ENCODE results near the gene SARDH. TPM values are rescaled to one million over a fixed set of nuclear protein-coding genes. Genes with fewer than 3 reads are reported as not detected.

The SARDH gene
- total and polyA plus RNA-seq, 2 of the 13 experiments (the other 11 are each of a cell fraction or from before 2014, with no cell fraction given) = 11.6 to 34.9 TPM

DNA sequence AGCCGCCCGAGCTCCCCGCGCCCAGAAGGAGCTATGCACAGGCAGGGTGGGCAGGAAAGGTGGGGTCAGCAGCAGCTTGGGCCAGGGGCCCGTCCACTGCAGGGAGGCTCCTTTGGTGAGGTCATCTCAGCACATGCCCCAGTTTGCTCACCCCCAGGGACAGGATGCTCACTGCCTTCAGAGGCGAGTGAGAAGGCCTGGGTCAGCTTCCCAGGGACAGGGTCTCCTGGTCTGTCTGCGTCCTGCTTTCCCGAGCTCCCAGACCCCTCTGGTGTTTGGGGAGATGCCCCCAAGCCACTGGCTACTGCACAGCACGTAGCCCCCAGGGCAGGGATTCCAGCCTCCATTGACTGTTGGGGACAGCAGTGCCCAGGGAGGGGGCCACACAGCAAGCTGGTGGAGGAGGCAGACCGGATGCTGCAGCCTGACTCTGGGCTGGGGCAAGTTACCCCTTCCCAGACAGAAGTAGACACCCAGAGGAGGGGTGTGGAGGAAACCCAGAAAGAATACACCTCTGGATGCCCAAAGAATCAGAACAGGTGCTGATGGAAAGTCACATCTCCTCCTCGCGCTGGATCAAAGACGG lies 581 bp upstream of the SARDH start (continued):
- TF ChIP-seq, protein P1, sequence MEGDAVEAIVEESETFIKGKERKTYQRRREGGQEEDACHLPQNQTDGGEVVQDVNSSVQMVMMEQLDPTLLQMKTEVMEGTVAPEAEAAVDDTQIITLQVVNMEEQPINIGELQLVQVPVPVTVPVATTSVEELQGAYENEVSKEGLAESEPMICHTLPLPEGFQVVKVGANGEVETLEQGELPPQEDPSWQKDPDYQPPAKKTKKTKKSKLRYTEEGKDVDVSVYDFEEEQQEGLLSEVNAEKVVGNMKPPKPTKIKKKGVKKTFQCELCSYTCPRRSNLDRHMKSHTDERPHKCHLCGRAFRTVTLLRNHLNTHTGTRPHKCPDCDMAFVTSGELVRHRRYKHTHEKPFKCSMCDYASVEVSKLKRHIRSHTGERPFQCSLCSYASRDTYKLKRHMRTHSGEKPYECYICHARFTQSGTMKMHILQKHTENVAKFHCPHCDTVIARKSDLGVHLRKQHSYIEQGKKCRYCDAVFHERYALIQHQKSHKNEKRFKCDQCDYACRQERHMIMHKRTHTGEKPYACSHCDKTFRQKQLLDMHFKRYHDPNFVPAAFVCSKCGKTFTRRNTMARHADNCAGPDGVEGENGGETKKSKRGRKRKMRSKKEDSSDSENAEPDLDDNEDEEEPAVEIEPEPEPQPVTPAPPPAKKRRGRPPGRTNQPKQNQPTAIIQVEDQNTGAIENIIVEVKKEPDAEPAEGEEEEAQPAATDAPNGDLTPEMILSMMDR (CRISPR knock-in tag; IDR thresholded peaks at IDR 0.05) = 0 out of 2 replicates have a peak, but pooled peaks have one; percentile 1
- TF ChIP-seq KLF16 (CRISPR knock-in tag; IDR thresholded peaks at IDR 0.05) = 0 out of 4 replicates have a peak, but pooled peaks of 1 of the 2 experiments have one; percentile 2
- TF ChIP-seq ZNF7 (CRISPR knock-in tag; IDR thresholded peaks at IDR 0.05) = no peak
- no peak for TF ChIP-seq IKZF1 (IDR thresholded peaks at IDR 0.05)
- TF ChIP-seq, protein P2, sequence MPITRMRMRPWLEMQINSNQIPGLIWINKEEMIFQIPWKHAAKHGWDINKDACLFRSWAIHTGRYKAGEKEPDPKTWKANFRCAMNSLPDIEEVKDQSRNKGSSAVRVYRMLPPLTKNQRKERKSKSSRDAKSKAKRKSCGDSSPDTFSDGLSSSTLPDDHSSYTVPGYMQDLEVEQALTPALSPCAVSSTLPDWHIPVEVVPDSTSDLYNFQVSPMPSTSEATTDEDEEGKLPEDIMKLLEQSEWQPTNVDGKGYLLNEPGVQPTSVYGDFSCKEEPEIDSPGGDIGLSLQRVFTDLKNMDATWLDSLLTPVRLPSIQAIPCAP (CRISPR knock-in tag; IDR thresholded peaks at IDR 0.05; ENCODE audit: low read depth) = no peak
- TF ChIP-seq, protein P3, sequence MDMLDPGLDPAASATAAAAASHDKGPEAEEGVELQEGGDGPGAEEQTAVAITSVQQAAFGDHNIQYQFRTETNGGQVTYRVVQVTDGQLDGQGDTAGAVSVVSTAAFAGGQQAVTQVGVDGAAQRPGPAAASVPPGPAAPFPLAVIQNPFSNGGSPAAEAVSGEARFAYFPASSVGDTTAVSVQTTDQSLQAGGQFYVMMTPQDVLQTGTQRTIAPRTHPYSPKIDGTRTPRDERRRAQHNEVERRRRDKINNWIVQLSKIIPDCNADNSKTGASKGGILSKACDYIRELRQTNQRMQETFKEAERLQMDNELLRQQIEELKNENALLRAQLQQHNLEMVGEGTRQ (IDR thresholded peaks at IDR 0.05; ENCODE audit: low read depth, low read length) = no peak
- TF ChIP-seq, protein P3 (CRISPR knock-in tag; IDR thresholded peaks at IDR 0.05; ENCODE audit: borderline replicate concordance) = no peak
- TF ChIP-seq FOXC1 (CRISPR knock-in tag; IDR thresholded peaks at IDR 0.05; ENCODE audit: borderline replicate concordance) = no peak
- TF ChIP-seq SRY (CRISPR knock-in tag; IDR thresholded peaks at IDR 0.05) = peak; percentile 22
- no peak for TF ChIP-seq SP4 (CRISPR knock-in tag; IDR thresholded peaks at IDR 0.05)
- no peak for TF ChIP-seq SOX5 (CRISPR knock-in tag; IDR thresholded peaks at IDR 0.05; ENCODE audit: borderline replicate concordance)
- TF ChIP-seq, protein P4, sequence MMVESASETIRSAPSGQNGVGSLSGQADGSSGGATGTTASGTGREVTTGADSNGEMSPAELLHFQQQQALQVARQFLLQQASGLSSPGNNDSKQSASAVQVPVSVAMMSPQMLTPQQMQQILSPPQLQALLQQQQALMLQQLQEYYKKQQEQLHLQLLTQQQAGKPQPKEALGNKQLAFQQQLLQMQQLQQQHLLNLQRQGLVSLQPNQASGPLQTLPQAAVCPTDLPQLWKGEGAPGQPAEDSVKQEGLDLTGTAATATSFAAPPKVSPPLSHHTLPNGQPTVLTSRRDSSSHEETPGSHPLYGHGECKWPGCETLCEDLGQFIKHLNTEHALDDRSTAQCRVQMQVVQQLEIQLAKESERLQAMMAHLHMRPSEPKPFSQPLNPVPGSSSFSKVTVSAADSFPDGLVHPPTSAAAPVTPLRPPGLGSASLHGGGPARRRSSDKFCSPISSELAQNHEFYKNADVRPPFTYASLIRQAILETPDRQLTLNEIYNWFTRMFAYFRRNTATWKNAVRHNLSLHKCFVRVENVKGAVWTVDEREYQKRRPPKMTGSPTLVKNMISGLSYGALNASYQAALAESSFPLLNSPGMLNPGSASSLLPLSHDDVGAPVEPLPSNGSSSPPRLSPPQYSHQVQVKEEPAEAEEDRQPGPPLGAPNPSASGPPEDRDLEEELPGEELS (CRISPR knock-in tag; IDR thresholded peaks at IDR 0.05) = no peak
- no peak for TF ChIP-seq SOX13 (IDR thresholded peaks at IDR 0.05)
- no peak for TF ChIP-seq SOX13 (CRISPR knock-in tag; conservative IDR thresholded peaks at IDR 0.05 in 1 of 2, IDR thresholded peaks at IDR 0.05 in 1 of 2)
- TF ChIP-seq DPF2 (CRISPR knock-in tag; IDR thresholded peaks at IDR 0.05; ENCODE audit: borderline replicate concordance, low read depth) = peak; percentile 33; the same call in 1 of the 2 replicates
- no peak for TF ChIP-seq ZNF563 (CRISPR knock-in tag; IDR thresholded peaks at IDR 0.05)
- peak; percentile 5; the same call in 1 of the 2 replicates for TF ChIP-seq ATF7-NPFF (CRISPR knock-in tag; IDR thresholded peaks at IDR 0.05; ENCODE audit: low read depth)
- peak; percentile 46; the same call in 1 of the 2 replicates for TF ChIP-seq NAIF1 (CRISPR knock-in tag; IDR thresholded peaks at IDR 0.05; ENCODE audit: borderline replicate concordance)
- TF ChIP-seq, protein P5, sequence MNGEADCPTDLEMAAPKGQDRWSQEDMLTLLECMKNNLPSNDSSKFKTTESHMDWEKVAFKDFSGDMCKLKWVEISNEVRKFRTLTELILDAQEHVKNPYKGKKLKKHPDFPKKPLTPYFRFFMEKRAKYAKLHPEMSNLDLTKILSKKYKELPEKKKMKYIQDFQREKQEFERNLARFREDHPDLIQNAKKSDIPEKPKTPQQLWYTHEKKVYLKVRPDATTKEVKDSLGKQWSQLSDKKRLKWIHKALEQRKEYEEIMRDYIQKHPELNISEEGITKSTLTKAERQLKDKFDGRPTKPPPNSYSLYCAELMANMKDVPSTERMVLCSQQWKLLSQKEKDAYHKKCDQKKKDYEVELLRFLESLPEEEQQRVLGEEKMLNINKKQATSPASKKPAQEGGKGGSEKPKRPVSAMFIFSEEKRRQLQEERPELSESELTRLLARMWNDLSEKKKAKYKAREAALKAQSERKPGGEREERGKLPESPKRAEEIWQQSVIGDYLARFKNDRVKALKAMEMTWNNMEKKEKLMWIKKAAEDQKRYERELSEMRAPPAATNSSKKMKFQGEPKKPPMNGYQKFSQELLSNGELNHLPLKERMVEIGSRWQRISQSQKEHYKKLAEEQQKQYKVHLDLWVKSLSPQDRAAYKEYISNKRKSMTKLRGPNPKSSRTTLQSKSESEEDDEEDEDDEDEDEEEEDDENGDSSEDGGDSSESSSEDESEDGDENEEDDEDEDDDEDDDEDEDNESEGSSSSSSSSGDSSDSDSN (CRISPR knock-in tag; IDR thresholded peaks at IDR 0.05) = 0 out of 2 replicates have a peak, but pooled peaks have one; percentile 7
- TF ChIP-seq ETV6 (CRISPR knock-in tag; conservative IDR thresholded peaks at IDR 0.05) = no peak
- TF ChIP-seq BORCS8-MEF2B (CRISPR knock-in tag; IDR thresholded peaks at IDR 0.05) = no peak
